NCI-H526 treated with DMSO at 0.1 percent for 48 hours (cell line): ENCODE measurements around the gene SUMF2.
"Not testable (repeated sequence)": the region's sequence is repeated elsewhere in the genome, so short reads cannot be mapped to it uniquely, and the experiment has no call there.

Experiments used
- DNase-seq: peaks from one replicate; lab custom pipeline; 2025; lab: John Stamatoyannopoulos, UW

Gene SUMF2

DNA sequence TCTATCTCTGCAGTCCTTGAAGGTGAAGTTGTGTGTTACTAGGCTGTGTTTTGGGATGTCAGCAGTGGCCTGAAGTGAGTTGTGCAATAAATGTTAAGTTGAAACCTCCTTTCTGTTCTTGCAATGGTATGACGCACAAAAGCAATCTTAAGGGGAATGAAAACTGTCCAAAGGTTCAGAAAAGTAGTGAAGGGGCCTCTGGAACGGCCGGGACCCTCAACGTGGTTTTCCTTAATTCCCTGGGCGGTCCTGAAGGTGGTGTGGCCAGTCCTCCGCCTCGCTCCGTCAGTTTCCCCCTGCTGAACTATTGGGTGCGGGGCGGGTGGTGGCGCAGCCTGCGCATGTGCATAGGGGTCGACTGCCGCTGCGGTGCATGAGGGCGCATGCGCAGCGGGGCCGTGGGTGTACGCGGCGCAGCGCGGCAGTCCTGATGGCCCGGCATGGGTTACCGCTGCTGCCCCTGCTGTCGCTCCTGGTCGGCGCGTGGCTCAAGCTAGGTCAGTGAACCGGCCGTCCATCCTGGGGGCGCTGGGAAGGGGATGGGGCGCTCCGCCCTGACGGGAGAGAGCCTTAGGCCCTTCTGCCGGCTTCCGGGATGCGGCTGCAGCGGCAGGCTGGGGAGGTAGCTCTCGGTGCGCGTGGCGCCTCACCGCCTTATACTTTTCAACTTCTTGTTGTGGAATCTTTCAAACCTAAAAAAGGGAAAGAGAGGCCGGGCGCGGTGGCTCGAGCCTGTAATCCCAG lies at the start of gene SUMF2:
SUMF2 (plus strand) TSS at position 405 of the 744 bp plus-strand sequence; CDS start at position 431, 26 bp downstream.
- DNase-seq: peak; percentile 77

GRCh38 chr7:56017015-56017414 lies 47.1 kb upstream of the SUMF2 start:
- DNase-seq: not testable (repeated sequence)

- DNase-seq: no peak
Measured at GRCh38 chr7:56019501-56019900, 44.6 kb upstream of the SUMF2 start.

GRCh38 chr7:56023500-56023899 lies 40.6 kb upstream of the SUMF2 start:
- no peak for DNase-seq

DNA sequence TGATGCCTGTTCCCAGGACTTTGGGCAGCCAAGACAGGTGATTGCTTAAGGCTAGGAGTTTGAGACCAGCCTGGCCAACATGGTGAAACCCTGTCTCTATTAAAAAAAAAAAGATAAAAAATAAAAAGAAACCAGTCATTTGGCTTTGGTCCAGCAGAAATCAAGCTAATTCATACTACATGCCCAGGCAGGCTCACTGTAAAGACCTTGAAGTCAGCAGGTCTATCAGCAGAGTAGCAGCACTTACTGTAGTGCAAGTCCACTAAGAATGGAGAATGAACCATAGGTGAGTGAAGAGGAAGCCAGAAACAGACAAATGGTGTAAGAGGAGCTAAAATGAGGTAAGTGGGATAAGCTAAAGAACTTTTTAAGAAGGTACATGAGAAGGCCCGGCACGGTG lies 37.5 kb upstream of the SUMF2 start:
- DNase-seq: no peak

GRCh38 chr7:56028942-56029630 lies 35.0 kb upstream of the SUMF2 start:
- DNase-seq: no peak

DNA sequence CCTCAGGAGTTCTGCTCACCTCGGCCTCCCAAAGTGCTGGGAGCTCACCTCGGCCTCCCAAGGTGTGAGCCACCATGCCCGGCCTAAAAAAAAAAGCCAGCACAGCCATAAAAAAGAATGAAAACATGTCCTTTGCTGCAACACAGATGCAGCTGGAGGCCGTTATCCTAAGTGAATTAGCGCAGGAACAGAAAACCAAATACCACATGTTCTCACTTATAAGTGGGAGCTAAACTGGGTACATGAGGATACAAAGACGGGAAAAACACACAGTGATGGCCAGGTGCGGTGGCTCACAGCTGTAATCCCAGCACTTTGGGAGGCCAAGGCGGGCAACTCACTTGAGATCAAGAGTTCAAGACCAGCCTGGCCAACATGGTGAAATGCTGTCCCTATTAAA lies 33.7 kb upstream of the SUMF2 start:
- no peak for DNase-seq

GRCh38 chr7:56031556-56031955 lies 32.5 kb upstream of the SUMF2 start:
- not testable (repeated sequence) for DNase-seq

DNA sequence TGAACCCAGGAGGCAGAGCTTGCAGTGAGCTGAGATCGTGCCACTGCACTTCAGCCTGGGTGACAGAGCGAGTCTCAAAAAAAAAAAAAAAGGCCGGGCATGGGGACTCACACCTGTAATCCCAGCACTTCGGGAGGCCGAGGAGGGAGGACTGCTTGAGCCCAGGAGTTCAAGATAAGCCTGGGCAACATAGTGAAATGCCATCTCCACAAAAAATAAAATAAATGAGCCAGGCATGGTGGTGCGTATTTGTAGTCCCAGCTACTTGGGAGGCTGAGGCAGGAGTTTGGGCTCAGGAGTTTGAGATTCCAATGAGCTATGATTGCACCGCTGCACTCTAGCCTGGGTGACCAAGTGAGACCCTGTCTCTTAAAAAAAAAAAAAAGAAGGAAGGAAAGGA lies 31.5 kb upstream of the SUMF2 start:
- DNase-seq: not testable (repeated sequence)

- DNase-seq: peak; percentile 90
Measured at GRCh38 chr7:56033671-56034432, 30.2 kb upstream of the SUMF2 start.

DNA sequence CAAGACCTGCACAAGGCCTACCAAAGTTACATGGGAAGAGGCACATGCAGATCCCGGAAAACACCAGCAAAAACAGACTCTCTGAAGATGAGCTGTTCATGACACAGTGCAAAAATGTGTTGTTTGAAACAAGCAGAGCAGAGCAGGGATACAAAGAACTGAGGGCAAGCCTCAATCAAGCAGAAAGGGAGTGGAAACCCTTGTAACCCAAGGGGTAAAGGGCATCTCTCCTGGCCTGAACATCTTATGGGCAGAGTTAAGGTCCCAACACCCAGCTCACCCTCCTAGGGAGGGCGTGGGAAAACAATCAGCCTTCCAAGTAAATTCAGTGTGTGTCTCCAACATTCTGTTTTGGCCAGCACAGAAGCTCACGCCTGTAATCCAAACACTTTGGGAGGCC lies 23.4 kb upstream of the SUMF2 start:
- DNase-seq: no peak

- not testable (repeated sequence) for DNase-seq
Measured at GRCh38 chr7:56045758-56046157, 18.3 kb upstream of the SUMF2 start.

DNA sequence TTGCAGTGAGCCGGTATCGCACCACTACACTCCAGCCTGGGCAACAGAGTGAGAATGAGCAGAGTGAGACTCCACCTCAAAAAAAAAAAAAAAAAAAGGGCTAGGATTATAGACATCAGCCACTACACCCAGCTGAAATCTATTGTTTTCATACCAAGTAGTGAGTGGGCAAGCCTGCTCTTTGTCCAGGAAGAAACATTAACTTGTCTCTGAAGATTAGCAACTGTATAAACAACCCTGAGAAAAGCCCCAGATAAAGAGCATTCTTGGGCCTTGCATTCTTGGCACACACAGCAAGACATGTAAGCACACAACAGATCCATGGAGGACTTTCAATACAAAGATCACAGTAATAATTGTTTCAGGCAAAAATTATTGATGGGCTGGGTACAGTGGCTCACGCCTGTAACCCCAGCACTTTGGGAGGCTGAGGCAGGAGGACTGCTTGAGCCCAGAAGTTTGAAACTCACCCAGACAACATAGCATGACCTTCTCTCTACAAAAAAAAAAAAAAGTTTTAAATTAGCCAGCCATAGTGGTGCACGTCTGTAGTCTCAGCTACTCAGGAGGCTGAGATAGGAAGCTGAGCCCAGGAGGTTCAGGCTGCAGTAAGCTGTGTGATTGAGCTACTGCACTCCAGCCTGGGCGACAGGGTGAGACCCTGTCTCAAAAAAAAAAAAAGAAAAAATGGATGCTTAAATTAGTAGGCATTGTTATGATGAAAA lies 17.2 kb upstream of the SUMF2 start:
- no peak for DNase-seq

GRCh38 chr7:56047446-56048116 lies 16.5 kb upstream of the SUMF2 start:
- DNase-seq: not testable (repeated sequence)

GRCh38 chr7:56048245-56048644 lies 15.8 kb upstream of the SUMF2 start:
- DNase-seq: no peak

DNA sequence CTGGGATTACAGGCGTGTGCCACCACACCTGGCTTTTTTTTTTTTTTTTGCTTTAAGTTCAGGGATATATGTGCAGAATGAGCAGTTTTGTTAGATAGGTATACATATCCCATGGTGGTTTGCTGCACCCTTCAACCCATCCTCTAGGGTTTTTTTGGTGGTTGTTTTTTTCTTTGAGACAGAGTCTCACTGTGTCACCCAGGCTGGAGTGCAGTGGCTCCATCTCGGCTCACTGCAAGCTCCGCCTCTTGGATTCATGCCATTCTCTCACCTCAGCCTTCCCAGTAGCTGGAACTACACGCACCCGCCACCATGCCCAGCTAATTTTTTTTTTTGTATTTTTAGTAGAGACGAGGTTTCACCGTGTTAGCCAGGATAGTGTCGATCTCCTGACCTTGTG lies 15.3 kb upstream of the SUMF2 start:
- not testable (repeated sequence) for DNase-seq

DNA sequence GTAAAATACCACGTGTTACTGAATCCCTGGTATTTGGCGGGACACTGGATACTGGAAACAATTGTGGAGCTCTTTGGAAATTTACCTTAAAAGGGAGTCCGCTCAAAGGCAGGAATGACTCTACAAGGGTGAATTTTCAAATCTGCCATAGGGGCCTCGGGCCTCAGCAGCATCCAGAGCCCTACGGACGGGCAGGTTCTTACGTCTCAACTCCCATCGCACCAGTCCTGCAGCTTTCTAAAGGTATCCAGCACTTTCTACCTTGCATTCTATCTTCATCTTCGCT lies 13.1 kb upstream of the SUMF2 start:
- DNase-seq: no peak

DNA sequence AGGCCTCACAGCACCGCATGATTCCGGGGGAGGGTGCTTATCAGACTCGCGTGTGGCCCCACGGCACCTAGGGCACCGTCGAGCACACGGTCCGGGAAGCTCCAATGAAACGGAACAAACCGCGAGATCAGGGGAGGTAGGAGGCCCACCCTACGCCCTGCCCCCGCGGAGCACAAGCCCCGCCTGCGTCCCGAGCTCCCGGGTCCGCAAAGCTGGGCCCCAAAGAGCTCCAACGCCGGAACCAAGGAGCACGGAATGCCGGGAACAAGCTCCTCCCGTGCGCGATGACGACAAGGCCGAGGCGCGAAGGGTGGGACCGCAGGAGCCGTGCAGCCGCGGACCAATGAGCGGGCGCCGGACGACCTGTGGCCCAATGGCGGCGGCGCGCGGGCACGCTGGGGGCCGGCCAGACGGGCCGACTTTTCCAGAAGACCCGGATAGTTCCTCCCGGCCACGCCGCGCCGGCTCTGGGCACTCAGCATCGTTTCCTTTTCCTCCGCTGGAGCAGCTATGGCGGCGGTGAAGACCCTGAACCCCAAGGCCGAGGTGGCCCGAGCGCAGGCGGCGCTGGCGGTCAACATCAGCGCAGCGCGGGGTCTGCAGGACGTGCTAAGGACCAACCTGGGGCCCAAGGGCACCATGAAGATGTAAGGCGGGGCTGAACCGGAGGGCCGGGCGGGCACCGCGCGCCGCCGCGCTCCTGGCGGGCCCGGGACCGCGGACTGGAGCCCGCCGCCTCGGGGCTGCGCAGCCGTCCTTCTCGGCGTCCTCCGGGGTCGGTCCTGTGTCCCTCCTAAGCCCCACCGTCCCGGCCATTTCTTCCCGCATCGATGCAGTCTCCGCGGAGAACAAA lies 12.5 kb upstream of the SUMF2 start, which contains the start of the genes CCT6A and PSPH:
CCT6A (plus strand) TSS at position 427 of the 853 bp plus-strand sequence; CDS start at position 511, 84 bp downstream.
PSPH (minus strand) TSS at position 106 of the 853 bp plus-strand sequence. CDS start 30,232 bp downstream, outside the sequence.
- DNase-seq: peak; percentile 95

DNA sequence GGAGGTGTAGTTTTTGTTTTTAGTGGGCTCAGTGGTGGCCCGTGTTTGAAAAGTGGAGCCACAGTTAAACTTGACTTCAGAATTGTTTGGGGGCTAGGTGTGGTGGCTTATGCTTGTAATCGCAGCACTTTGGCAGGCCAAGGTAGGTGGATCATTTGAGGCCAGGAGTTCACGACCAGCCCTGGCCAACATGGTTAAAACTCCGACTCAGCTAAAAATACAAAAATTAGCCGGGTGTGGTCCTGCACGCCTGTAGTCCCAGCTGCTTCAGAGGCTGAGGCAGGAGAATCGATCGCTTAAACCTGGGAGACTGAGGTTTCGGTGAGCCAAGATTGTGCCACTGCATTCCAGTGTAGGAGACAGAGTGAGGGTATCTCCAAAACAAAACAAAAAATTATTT lies 10.7 kb upstream of the SUMF2 start:
- no peak for DNase-seq

- no peak for DNase-seq
Measured at GRCh38 chr7:56053993-56054392, 10.1 kb upstream of the SUMF2 start.
